Measurements from ENCODE around the gene DDIAS. TPM values are rescaled to one million over a fixed set of nuclear protein-coding genes. Genes with fewer than 3 reads are reported as not detected.

Gene DDIAS
- total and polyA plus RNA-seq, 9 of the 15 experiments (the other 6 are each of a cell fraction or from before 2014, with no cell fraction given) = 9.4 to 27.2 (median 23.3) TPM

GRCh38 chr11:82900277-82901164, 1.0 kb upstream of the DDIAS start, which contains the start of gene PRCP (continued):
- TF ChIP-seq THAP12 (CRISPR knock-in tag; IDR thresholded peaks at IDR 0.05) (peak; percentile 62; the same call in 1 of the 2 replicates), FOS (IDR thresholded peaks at IDR 0.05; ENCODE audit: extremely low read depth, insufficient read length) (no peak), RAD51 (IDR thresholded peaks at IDR 0.05; ENCODE audit: borderline replicate concordance, low read depth) (no peak), ELK3 (CRISPR knock-in tag; IDR thresholded peaks at IDR 0.05) (no peak), TRIM28 (IDR thresholded peaks at IDR 0.05) (no peak; the same call in 1 of the 2 replicates), BRD9 (IDR thresholded peaks at IDR 0.05; ENCODE audit: low read depth, partially characterized antibody) (peak; percentile 31), PHB2 (IDR thresholded peaks at IDR 0.05; ENCODE audit: low read depth) (0 out of 2 replicates have a peak, but pooled peaks have one; percentile 26), NR0B1 (IDR thresholded peaks at IDR 0.05; ENCODE audit: partially characterized antibody) (no peak), NFYB (IDR thresholded peaks at IDR 0.05; ENCODE audit: extremely low read depth, insufficient read length) (no peak), ZNF124 (CRISPR knock-in tag; IDR thresholded peaks at IDR 0.05) (no peak), MAZ (CRISPR knock-in tag; conservative IDR thresholded peaks at IDR 0.05 in 1 of 2, IDR thresholded peaks at IDR 0.05 in 1 of 2) (peak; percentile 67 to 78), HEY1 (CRISPR knock-in tag; IDR thresholded peaks at IDR 0.05; ENCODE audit: borderline replicate concordance) (no peak), ZFP36 (IDR thresholded peaks at IDR 0.05; ENCODE audit: low read depth, low read length, partially characterized antibody) (peak; percentile 69), SP2 (IDR thresholded peaks at IDR 0.05; ENCODE audit: extremely low read depth, low read depth, low read length, poor library complexity, severe bottlenecking) (no peak), HDAC2 (IDR thresholded peaks at IDR 0.05) (peak; percentile 72), XRCC3 (IDR thresholded peaks at IDR 0.05) (no peak), SMARCC2 (IDR thresholded peaks at IDR 0.05; ENCODE audit: low read depth) (no peak), COPS2 (conservative IDR thresholded peaks at IDR 0.05) (no peak), KDM1A (IDR thresholded peaks at IDR 0.05) (peak; percentile 66 to 81), RFX5 (IDR thresholded peaks at IDR 0.05; ENCODE audit: low read depth, low read length) (no peak), TEAD2 (tag; IDR thresholded peaks at IDR 0.05) (no peak)
- TF ChIP-seq, protein P1, sequence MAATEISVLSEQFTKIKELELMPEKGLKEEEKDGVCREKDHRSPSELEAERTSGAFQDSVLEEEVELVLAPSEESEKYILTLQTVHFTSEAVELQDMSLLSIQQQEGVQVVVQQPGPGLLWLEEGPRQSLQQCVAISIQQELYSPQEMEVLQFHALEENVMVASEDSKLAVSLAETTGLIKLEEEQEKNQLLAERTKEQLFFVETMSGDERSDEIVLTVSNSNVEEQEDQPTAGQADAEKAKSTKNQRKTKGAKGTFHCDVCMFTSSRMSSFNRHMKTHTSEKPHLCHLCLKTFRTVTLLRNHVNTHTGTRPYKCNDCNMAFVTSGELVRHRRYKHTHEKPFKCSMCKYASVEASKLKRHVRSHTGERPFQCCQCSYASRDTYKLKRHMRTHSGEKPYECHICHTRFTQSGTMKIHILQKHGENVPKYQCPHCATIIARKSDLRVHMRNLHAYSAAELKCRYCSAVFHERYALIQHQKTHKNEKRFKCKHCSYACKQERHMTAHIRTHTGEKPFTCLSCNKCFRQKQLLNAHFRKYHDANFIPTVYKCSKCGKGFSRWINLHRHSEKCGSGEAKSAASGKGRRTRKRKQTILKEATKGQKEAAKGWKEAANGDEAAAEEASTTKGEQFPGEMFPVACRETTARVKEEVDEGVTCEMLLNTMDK (IDR thresholded peaks at IDR 0.05; ENCODE audit: borderline replicate concordance, insufficient read depth, low read depth, low read length, poor library complexity, severe bottlenecking) = no peak
